SK-N-SH treated with all-trans-retinoic acid at 6 μM for 48 hours (cell line): ENCODE measurements around the gene ZFAND2B.

Source experiments
- BACH2 ChIP-seq: fragments of 250-450 bp; sonication (Bioruptor Pico); IDR thresholded peaks from 2 replicates; pipeline ENCODE4 v1.9.0; 2021; ENCODE audit warnings: mild to moderate bottlenecking, borderline replicate concordance
- OSR1 ChIP-seq: fragments of 250-450 bp; sonication (Bioruptor Pico); IDR thresholded peaks from 2 replicates; pipeline ENCODE4 v1.8.0; 2022; ENCODE audit warnings: moderate library complexity, mild to moderate bottlenecking, inconsistent platforms
- PATZ1 ChIP-seq: fragments of 250-450 bp; sonication (Bioruptor Pico); IDR thresholded peaks from 2 replicates; pipeline ENCODE4 v1.8.0; 2020; ENCODE audit warnings: mild to moderate bottlenecking, moderate library complexity, borderline replicate concordance
- PPARA ChIP-seq: fragments of 250-450 bp; sonication (Bioruptor Pico); IDR thresholded peaks from 2 replicates; pipeline ENCODE4 v1.5.0; 2020; ENCODE audit warnings: mild to moderate bottlenecking, borderline replicate concordance
- RARB ChIP-seq: fragments of 250-450 bp; sonication (Bioruptor Pico); IDR thresholded peaks from 2 replicates; pipeline ENCODE4 v1.8.0; 2021; ENCODE audit warnings: mild to moderate bottlenecking, moderate library complexity
- SNAI2 ChIP-seq: fragments of 250-450 bp; sonication (Bioruptor Pico); IDR thresholded peaks from 2 replicates; pipeline ENCODE4 v1.5.0; 2020; ENCODE audit warnings: mild to moderate bottlenecking, moderate library complexity
- TCF4 ChIP-seq: fragments of 250-450 bp; sonication (Bioruptor Pico); IDR thresholded peaks from 2 replicates; pipeline ENCODE4 v1.8.0; 2021; ENCODE audit warnings: mild to moderate bottlenecking, moderate library complexity, borderline replicate concordance
- ZFP30 ChIP-seq: fragments of 450-650 bp; formaldehyde crosslinking; IDR thresholded peaks from 2 replicates; pipeline ENCODE4 v1.5.0; 2022; ENCODE audit warnings: mild to moderate bottlenecking, moderate library complexity
- ZNF565 ChIP-seq: fragments of 450-650 bp; formaldehyde crosslinking; conservative IDR thresholded peaks from 2 replicates; pipeline ENCODE4 v1.5.0; 2020; ENCODE audit warnings: low read depth, mild to moderate bottlenecking, moderate library complexity
- ZNF70 ChIP-seq: fragments of 450-650 bp; formaldehyde crosslinking; IDR thresholded peaks from 2 replicates; pipeline ENCODE4 v1.5.0; 2020; ENCODE audit warnings: mild to moderate bottlenecking, moderate library complexity
- TF ChIP-seq, protein P1 (sequence below): fragments of 250-450 bp; sonication (Bioruptor Pico); IDR thresholded peaks from 2 replicates; pipeline ENCODE4 v1.5.1; 2020; ENCODE audit warnings: low read depth, mild to moderate bottlenecking, moderate library complexity

- TF ChIP-seq, protein P1, sequence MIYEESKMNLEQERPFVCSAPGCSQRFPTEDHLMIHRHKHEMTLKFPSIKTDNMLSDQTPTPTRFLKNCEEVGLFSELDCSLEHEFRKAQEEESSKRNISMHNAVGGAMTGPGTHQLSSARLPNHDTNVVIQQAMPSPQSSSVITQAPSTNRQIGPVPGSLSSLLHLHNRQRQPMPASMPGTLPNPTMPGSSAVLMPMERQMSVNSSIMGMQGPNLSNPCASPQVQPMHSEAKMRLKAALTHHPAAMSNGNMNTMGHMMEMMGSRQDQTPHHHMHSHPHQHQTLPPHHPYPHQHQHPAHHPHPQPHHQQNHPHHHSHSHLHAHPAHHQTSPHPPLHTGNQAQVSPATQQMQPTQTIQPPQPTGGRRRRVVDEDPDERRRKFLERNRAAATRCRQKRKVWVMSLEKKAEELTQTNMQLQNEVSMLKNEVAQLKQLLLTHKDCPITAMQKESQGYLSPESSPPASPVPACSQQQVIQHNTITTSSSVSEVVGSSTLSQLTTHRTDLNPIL (CRISPR knock-in tag): no peak
- TF ChIP-seq ZFP30 (CRISPR knock-in tag): no peak
- TF ChIP-seq ZNF565: no peak
- TF ChIP-seq SNAI2 (CRISPR knock-in tag): no peak
- no peak for TF ChIP-seq PPARA (CRISPR knock-in tag)
- TF ChIP-seq BACH2: no peak
- TF ChIP-seq PATZ1 (CRISPR knock-in tag): no peak
- TF ChIP-seq OSR1 (CRISPR knock-in tag): no peak
- no peak for TF ChIP-seq RARB (CRISPR knock-in tag)
- TF ChIP-seq ZNF70 (CRISPR knock-in tag): no peak
- TF ChIP-seq TCF4 (CRISPR knock-in tag): no peak
Observed at GRCh38 chr2:219168932-219169331, 37.6 kb upstream of the ZFAND2B start.
